ENCODE data around the gene LRRC7.

Gene LRRC7

GRCh38 chr1:69534829-69535228 lies 32.9 kb upstream of the LRRC7 start:
- no peaks in the 10 kb centered on the region for H3F3A ChIP-seq (ENCODE audit: insufficient read depth, low read length)
- H3K9me2 ChIP-seq (ENCODE audit: low read depth, low read length): no peaks in the 10 kb centered on the region
- H4K20me1 ChIP-seq (ENCODE audit: insufficient read depth, low read length): no peaks in the 10 kb centered on the region
- TF ChIP-seq CTCF (IDR thresholded peaks at IDR 0.05; ENCODE audit: low read length) (no peak), EZH2 (IDR thresholded peaks at IDR 0.05; ENCODE audit: borderline replicate concordance, low read length) (no peak)
- no peak overlapping the region for H2AFZ ChIP-seq (ENCODE audit: low read length)
- no peak overlapping the region for H3K4me2 ChIP-seq (ENCODE audit: low read length)
- no peak overlapping the region for H3K9ac ChIP-seq (ENCODE audit: low read length)
- H3K27ac ChIP-seq (ENCODE audit: low read depth, low read length, poor library complexity, severe bottlenecking): no peak overlapping the region
- no peak overlapping the region for H3K4me3 ChIP-seq (ENCODE audit: low read depth, low read length, poor library complexity, severe bottlenecking)
- H3K9me3 ChIP-seq (ENCODE audit: low read length): no peaks in the 10 kb centered on the region
- no peaks in the 10 kb centered on the region for H3K79me2 ChIP-seq (ENCODE audit: insufficient read depth, low read length)
- no peaks in the 10 kb centered on the region for H3K4me1 ChIP-seq (ENCODE audit: insufficient read depth, low read length, severe bottlenecking)
- H3K36me3 ChIP-seq (ENCODE audit: insufficient read depth, low read length): no peaks in the 10 kb centered on the region
- no peaks in the 10 kb centered on the region for H3K27me3 ChIP-seq (ENCODE audit: insufficient read depth, low read length)

- Histone ChIP-seq H3F3A (ENCODE audit: insufficient read depth, low read length) (no peaks in the 10 kb centered on the region), H3K36me3 (ENCODE audit: insufficient read depth, low read length) (no peaks in the 10 kb centered on the region), H3K79me2 (ENCODE audit: insufficient read depth, low read length) (no peaks in the 10 kb centered on the region), H3K27ac (ENCODE audit: low read depth, low read length, poor library complexity, severe bottlenecking) (no peak overlapping the region), H4K20me1 (ENCODE audit: insufficient read depth, low read length) (no peaks in the 10 kb centered on the region), H3K4me1 (ENCODE audit: insufficient read depth, low read length, severe bottlenecking) (no peaks in the 10 kb centered on the region), H2AFZ (ENCODE audit: low read length) (no peak overlapping the region), H3K4me3 (ENCODE audit: low read depth, low read length, poor library complexity, severe bottlenecking) (no peak overlapping the region), H3K27me3 (ENCODE audit: insufficient read depth, low read length) (no peaks in the 10 kb centered on the region), H3K4me2 (ENCODE audit: low read length) (no peak overlapping the region), H3K9me2 (ENCODE audit: low read depth, low read length) (no peaks in the 10 kb centered on the region), H3K9me3 (ENCODE audit: low read length) (no peaks in the 10 kb centered on the region), H3K9ac (ENCODE audit: low read length) (no peak overlapping the region)
- TF ChIP-seq EZH2 (IDR thresholded peaks at IDR 0.05; ENCODE audit: borderline replicate concordance, low read length) (no peak), CTCF (IDR thresholded peaks at IDR 0.05; ENCODE audit: low read length) (no peak)
These were observed 32.2 kb upstream of the LRRC7 start for GRCh38 chr1:69535490-69535889.

- H3K9me2 ChIP-seq (ENCODE audit: low read depth, low read length): no peaks in the 10 kb centered on the region
- H3F3A ChIP-seq (ENCODE audit: insufficient read depth, low read length): no peaks in the 10 kb centered on the region
- no peak overlapping the region for H3K4me3 ChIP-seq (ENCODE audit: low read depth, low read length, poor library complexity, severe bottlenecking)
- H2AFZ ChIP-seq (ENCODE audit: low read length): no peak overlapping the region
- H3K36me3 ChIP-seq (ENCODE audit: insufficient read depth, low read length): no peaks in the 10 kb centered on the region
- H3K9me3 ChIP-seq (ENCODE audit: low read length): no peaks in the 10 kb centered on the region
- no peak overlapping the region for H3K27ac ChIP-seq (ENCODE audit: low read depth, low read length, poor library complexity, severe bottlenecking)
- H3K9ac ChIP-seq (ENCODE audit: low read length): no peak overlapping the region
- no peak for TF ChIP-seq CTCF (IDR thresholded peaks at IDR 0.05; ENCODE audit: low read length)
- TF ChIP-seq EZH2 (IDR thresholded peaks at IDR 0.05; ENCODE audit: borderline replicate concordance, low read length): no peak
- no peak overlapping the region for H3K4me2 ChIP-seq (ENCODE audit: low read length)
- no peaks in the 10 kb centered on the region for H3K79me2 ChIP-seq (ENCODE audit: insufficient read depth, low read length)
- H3K4me1 ChIP-seq (ENCODE audit: insufficient read depth, low read length, severe bottlenecking): no peaks in the 10 kb centered on the region
- H4K20me1 ChIP-seq (ENCODE audit: insufficient read depth, low read length): no peaks in the 10 kb centered on the region
- no peaks in the 10 kb centered on the region for H3K27me3 ChIP-seq (ENCODE audit: insufficient read depth, low read length)
These were observed 27.7 kb upstream of the LRRC7 start for GRCh38 chr1:69540052-69540451.
